GM21360 (cell line): Measurements from ENCODE around the gene SOX9.

ENCODE experiments used
- ATAC-seq: cut with Tn5 transposase; IDR thresholded peaks from one replicate; pipeline ENCODE4 v1.9.1; 2021; ENCODE audit warnings: mild to moderate bottlenecking, moderate library complexity; ENCODE audit not compliant: unreplicated experiment

The SOX9 gene

DNA sequence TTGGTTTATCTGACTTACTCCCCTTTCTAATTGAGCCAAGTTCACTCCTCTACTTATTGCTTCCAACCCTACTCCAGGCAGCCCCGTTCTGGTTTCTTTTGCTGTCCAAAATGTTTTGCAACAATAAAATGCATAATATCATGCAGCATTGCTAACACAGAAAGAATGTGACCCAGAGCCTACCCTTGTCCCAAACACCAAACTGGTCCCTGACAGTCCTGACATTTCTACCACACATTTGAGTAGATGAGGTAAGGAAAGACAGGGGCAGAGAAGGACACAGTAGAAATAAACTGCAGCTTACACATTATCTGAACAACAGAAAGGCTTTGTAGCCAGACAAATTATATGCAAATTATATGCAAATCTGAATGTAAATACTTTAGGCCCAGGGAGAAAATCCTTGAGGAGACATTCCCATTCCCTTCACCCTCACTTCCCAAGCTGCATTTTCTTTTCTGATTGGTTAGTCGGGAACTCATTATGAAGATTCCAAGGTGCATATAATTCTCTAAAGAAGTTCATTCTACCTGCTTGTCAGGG, 31.6 kb downstream of the SOX9 start:
- no peak for ATAC-seq

DNA sequence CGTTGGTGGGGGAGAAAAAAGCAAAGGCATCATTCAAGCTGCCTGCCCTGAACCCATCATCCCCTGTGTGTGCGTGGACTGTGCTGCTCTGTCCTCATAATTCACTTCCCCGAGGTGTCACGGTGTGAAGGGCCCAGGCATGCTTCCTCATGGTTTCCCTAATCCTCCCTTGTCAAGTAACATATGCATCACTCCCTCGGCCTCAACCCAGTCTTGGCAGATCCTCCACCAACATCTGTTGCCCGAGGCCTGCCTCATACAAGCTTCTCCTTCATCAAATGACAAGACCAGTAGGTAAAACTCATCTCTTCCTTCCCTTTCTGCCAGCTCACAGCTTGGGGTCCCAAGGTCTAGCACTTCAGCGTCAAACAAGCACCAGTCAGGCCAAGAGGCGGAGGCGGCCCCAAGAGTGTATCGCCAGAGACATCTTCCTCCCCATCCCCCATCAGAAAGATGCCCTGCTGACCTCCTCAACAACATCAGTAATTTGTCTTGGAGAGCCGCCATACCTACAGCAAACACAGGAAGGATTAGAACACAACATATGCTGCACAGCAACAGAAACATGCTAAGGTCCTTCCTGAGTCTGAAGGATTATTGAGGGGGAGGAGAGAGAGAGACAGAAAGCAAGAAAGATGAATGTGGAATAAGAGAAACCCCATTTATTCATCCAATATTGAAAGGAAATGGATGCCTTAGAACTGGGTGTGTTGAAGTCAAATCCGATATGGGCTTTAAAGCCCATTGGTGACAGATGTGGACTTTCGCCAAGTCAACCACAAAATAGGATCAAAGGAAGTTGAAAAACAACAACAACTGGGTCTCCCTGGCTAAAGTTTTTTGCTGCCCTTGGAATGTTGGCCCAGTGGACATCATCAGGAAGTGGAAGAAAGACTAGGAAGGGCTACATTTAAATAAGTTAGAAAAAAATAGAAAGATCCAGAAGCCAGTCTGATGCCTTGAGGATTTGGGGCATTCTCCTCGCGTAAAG, 38.4 kb downstream of the SOX9 start:
- ATAC-seq = no peak

DNA sequence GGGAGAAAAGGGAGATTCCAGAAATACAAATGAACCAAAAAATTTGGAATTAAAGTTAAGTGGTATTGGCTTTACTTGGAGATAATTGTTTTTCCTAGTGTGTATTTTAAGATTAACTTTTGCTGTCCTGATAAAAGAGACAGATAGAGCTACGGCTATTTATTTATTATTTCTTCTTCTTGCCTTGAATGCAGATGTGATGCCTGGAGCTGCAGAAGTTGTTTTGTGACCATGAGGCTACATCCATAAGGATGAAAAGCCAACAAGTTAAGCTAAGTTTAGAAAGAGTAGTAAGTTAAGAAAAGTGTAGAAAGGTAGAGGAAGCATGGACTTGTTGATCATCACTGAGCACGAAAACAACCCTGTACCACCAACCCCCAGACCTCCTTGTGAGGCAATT, 41.7 kb downstream of the SOX9 start:
- no peak for ATAC-seq

DNA sequence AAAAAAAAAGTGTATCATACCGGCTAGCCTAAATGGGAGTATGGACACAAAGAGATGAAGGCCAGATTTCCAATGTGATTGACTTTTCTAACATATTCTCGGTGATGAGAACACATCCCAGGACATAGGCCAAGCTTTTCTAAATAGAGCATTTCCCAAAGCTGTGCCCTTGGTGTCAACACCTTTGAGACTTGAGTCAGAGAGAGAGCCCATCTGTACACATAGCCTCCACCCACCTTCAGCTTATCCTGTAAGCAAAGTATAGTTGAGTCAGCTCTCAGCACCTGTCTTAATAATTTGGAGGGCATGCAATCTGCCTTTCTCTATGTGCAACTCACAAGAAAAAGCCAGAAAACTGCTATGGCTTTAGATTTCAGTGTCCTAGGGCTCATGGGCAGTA, 42.7 kb downstream of the SOX9 start:
- ATAC-seq = no peak

DNA sequence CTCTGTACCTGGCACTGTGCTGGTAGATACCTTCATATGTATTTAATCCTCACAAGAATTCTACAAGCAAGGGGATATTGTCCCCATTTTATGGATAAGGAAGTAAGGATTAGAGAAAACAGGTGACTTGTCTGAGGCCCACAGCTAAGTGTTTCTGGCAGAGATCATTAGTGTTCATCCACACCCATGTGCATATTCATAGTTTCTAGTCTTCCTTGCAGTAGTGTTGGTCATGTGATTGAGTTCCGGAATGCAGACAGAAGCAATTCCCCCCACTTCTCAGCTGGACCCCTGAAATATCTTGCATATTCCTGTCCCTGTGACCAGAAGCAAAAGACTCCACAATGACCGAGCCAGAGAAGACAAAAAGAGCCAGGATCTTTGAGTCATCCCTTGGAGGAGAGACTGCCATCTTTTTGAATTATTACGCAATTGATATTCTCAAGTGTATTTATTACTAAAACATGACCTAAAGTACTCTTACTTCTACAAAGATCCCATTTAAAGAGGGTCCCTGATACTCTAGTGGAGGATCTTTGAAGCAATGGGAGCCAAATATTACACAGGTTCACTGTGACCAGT, 43.4 kb downstream of the SOX9 start:
- ATAC-seq = no peak

DNA sequence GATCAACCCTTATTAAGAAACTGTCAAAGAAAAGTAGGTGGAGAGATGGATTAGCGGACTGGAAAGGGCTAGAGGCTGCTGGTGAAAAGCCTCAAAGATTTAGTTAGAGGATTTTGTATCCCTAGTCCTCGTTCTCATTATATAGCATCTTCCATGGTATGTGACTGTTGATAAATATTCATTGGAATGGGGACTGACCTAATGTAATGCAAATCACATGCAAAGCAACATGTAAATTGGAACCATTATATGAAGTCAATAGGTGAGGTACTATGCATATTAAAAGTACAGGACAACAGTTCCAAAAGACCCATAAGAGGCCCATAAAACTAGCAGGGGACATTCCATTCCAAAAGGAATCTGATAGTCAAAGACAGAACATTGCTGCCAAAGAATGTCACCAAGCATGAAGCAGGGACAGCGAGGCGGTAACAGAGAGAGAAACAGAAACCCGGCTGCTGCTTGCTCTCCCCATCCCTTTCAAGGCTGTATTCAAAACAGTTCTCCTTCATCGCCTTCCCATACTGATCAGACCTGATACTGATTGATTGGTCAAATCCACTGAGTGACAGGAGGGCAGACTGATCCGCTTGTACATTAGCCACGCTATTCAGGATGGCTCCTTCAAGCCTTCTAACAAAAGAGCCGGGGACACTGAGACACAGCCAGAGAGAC, 44.5 kb downstream of the SOX9 start:
- peak; percentile 76 for ATAC-seq

DNA sequence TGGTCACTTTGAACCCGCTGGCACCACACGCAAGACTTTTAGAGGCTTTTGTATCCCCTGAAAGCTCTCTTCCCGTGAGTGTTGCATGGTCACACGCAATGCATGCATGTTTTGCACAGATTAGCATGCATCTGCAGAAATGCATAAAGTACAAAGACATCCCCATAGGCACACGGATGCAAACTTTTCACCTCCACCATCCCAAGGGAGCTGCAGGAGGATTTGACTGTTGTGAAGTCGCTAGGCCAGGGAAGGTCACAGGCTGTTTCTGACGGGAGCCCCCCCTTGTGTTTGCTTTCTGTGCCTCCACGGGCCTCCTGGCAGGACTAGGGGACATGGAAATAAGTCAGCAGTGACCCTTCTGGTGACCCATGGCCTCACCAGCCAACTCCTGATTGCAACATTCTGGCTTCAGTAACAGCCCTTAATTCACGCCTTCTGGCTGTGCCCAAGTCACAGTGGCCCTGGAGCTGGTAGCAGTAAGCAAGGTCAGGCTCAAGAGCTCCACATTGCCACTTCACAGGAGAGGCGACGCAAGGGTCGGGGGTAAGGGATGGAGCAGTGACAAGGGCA, 45.1 kb downstream of the SOX9 start:
- ATAC-seq = no peak

DNA sequence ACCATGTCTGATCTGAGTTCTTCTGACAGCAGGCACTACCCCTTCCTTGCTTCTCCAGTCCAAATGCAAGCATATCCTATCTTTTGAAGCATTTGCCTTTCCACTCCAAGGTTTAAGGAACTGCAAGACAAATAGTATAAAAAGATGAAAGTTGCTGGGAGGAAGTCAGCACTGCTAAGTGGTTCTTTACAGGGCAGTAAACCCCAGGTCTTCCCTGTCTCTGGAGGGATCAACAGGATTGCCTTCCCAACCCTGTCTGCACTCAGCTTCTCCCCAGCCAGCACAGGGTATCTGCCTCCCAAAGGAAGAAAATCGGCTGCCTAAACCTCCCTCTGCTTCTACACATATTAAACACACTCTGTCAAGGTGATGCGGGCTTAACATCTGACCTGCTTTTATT, 46.8 kb downstream of the SOX9 start:
- ATAC-seq = no peak

DNA sequence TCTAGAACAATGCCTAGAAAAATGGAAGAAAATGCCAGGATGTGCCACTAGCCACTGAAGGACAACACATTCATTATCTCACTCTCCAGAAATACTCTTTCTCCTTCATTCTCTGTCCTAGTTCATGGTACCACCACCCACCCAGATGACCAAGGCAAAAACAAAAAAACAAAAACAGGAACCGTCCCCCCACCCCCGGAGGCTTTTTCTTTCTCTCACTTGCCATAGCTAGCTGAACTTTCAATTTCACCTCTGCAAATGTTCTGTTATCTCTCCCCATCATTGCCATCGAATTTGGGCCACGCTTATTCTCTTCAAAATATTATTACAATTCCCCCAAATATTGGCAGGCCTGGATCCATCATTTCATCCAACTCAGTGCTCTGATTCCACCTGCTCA, 49.0 kb downstream of the SOX9 start:
- ATAC-seq = no peak

DNA sequence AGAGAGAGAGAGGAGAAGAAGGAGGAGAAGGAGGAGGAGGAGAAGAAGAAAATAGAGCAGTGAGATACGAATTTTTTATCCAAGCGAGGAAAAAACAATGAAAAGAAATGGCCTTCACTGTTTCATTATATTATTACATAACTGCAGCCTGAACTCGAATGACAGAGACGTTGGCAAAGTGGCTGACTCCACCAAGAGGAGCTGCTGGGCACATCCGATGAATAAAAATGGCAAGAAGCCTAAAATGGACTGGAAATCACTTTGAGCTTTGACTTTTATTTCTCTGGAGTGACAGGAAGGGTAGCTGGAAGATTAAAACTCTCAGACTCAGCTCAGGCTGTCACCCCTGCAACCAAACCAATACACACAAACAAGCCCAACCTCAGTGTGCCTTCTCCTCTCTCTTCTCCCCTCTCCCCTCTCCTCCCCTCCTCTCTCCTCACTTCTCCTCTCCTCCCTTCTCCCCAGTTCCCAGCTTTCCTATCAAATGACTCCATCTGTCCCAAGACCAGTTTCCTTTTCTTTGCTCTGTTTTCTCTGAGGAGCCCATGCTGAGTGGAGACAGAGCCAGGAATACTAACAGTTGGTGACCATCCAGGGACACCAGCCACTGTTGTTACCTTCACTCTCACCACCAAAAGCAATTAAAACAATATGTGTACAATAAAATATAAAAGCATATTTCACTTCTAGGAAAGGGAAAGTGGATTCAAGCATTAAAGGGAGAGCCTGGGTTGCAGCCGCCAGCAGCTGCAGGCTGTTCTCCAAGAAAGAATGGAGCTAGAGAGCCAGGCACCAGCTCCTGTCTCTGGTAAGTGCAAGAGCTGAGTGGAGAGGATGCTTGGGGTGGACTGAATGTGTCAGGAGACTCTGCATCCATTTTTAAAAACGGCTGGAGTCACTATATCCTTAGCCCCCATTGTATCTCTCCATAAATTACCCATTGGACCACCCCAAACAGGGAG, 51.2 kb downstream of the SOX9 start:
- ATAC-seq = no peak

DNA sequence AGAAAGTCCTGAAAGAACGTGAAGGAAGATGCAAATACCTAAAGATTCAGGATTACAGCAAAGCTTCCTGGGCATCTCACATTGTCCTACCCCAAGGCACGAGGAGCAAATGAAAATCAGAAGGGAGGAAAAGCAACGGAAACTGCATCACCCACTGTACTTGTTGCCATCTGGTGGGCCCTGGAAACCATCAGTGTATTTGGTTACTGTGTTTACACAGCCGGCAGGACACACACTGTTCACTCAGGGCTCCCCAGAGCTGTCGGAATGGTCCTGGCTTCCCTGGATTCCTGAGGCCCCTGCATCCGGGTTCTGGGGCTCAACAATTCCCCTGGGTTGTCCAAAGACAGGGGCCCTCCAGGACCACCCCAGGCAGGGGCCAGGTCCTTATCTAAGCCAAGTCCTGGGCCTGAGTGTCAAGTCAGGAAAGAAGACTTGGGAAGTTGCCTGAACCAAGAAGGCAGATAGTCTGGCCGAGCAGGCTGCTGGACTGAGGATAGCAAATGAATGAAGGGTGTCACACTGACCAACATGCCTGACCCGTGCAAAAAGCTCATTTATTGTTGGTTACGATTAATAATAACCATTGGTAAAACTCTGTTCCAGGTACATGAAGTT, 52.8 kb downstream of the SOX9 start:
- no peak for ATAC-seq

DNA sequence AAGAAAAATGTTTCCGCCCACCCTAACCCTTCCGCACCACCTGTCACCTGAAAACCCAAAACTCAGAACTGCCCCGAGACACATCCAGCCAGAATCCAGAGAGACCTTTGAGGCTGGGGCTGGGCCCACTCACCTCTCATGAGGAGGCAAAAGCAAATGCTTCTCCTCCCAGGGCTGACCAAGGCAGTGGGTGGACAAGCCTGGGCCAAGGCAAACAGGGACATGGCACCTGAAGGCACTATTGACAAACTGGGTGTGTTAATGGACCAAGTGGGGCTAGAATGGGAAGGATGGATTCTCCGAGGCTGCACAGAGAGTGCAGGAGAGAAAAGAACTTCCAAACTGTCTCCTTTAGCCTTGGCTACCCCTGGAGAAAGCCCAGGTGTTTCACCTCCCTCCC, 54.4 kb downstream of the SOX9 start:
- ATAC-seq = no peak
